Metanephros (tissue), 1 donor: ENCODE measurements around the gene HELT. TPM values are rescaled to one million over a fixed set of nuclear protein-coding genes. Genes with fewer than 3 reads are reported as not detected.

Source experiments
- total RNA-seq: library from RNA; depleted of rRNA; stranded (reverse); fragments of >200 nt; gene quantifications from one replicate; pipeline ENCODE4 v1.2.3, GENCODE V29; 2014

The HELT gene, protein sequence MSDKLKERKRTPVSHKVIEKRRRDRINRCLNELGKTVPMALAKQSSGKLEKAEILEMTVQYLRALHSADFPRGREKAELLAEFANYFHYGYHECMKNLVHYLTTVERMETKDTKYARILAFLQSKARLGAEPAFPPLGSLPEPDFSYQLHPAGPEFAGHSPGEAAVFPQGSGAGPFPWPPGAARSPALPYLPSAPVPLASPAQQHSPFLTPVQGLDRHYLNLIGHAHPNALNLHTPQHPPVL
- not detected for total RNA-seq

DNA sequence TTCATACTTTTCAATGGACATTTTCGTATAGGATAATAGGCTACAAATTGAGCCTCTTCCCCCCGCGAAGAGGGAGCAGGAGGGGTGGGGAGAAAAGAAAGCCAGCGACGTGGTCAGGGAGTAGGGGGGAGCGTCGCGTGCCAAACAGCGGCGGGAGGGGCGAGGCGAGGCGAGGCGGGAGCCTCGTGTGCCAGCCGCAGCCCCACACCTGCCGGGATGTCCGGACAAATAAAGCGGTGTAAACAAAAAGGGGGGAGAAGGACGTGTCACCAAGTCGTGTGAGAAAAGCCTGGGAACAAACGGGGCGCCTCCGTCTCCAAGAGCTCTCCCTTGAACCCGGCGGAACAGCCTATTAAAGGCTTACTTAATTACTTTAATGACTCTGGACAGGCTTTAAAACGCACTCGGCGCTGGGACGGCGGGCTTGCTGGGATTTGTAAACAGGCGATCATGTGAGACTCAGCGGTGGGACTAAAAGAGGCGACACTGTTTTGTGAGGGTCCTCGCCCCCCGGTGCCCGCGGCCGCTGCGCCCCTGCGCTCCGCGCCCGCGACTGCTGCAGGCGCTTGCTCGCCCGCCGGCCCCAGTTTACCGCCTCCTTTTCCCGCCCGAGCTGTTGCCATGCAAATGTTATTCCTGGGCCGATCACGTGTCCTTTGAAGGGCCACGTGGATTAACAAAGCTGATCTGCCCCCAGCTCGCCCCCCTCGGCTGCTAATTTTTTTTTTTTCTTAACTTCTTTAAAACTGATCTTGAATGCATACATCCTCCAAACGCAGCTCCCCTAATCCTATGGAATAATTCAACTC is at the start of gene HELT:
Gene HELT, plus strand, starts transcription at position 527 of the 809 bp plus-strand sequence. CDS start 439 bp downstream, outside the sequence.

Other genes starting within 250 kb of the HELT start
- 79.7 TPM for gene ACSL1, start 192.5 kb upstream of the HELT start, total RNA-seq
- 51.3 TPM for gene SLC25A4, start 124.8 kb downstream of the HELT start, total RNA-seq
- 28.8 TPM for gene CFAP97, start 185.5 kb downstream of the HELT start, total RNA-seq
- gene SNX25, start 191.1 kb downstream of the HELT start, total RNA-seq = 17.7 TPM